Measurements from ENCODE around the gene ESF1. TPM values are rescaled to one million over a fixed set of nuclear protein-coding genes. Genes with fewer than 3 reads are reported as not detected.

Gene ESF1
- total RNA-seq, 1 experiment from 2014 or later = 36.9 TPM

- H2BK15ac ChIP-seq (ENCODE audit: low read depth, low read length) = no peak overlapping the region
- no peak for TF ChIP-seq CTCF (conservative IDR thresholded peaks at IDR 0.05)
- Mint-ChIP-seq H3K36me3 (ENCODE audit: insufficient read depth in 1 of 3, low read depth in 3 of 3) (peaks cover 20 to 57% (median 34%) of the 10 kb centered on the region in 3 experiments), H3K4me3 (no peak overlapping the region), H3K9me3 (peaks cover 0 to 4% of the 10 kb centered on the region in 2 experiments; a peak in 1 of 5 replicates), H3K27ac (no peak overlapping the region), H3K27me3 (ENCODE audit: low read depth) (no peaks in the 10 kb centered on the region), H3K4me1 (no peaks in the 10 kb centered on the region)
- no peak overlapping the region for H2BK120ac ChIP-seq (ENCODE audit: low read depth, low read length, poor library complexity, severe bottlenecking)
- no peak overlapping the region for H2AK5ac ChIP-seq (ENCODE audit: insufficient read length, low read length)
- no peak overlapping the region for H2BK20ac ChIP-seq (ENCODE audit: low read depth, low read length, poor library complexity, severe bottlenecking)
- no peak overlapping the region for H3K56ac ChIP-seq (ENCODE audit: insufficient read length, low read depth, low read length)
- no peak overlapping the region for H3K4me2 ChIP-seq (ENCODE audit: insufficient read depth, insufficient read length, low read length)
- no peak overlapping the region for H3K9ac ChIP-seq (ENCODE audit: extremely low read depth, insufficient read length, low read length)
- H3K23ac ChIP-seq (ENCODE audit: insufficient read length, low read depth, low read length) = no peak overlapping the region
- DNase-seq = no peak
- no peak overlapping the region for H3K14ac ChIP-seq (ENCODE audit: insufficient read depth, low read length)
- H3K23me2 ChIP-seq (ENCODE audit: insufficient read length, low read depth, low read length, poor library complexity, severe bottlenecking) = no peaks in the 10 kb centered on the region
- no peaks in the 10 kb centered on the region for H4K20me1 ChIP-seq (ENCODE audit: control insufficient read depth, insufficient read depth, insufficient read length)
- WGBS (ENCODE audit: extremely low coverage, insufficient read length, low lambda C conversion rate) = no CpG with 5 or more reads among the region's 5 CpGs
- no peaks in the 10 kb centered on the region for H3K9me3 ChIP-seq (ENCODE audit: control insufficient read depth, low read depth, low read length)
- no peak overlapping the region for H3K18ac ChIP-seq (ENCODE audit: insufficient read length, low read depth, low read length)
- no peaks in the 10 kb centered on the region for H3K27me3 ChIP-seq (ENCODE audit: insufficient read depth, low read length)
- H4K5ac ChIP-seq (ENCODE audit: insufficient read length, low read depth, low read length) = no peak overlapping the region
- no peak overlapping the region for H2BK12ac ChIP-seq (ENCODE audit: insufficient read length, low read depth, low read length)
- H3K4ac ChIP-seq (ENCODE audit: low read depth, low read length) = no peak overlapping the region
- H3K79me2 ChIP-seq (ENCODE audit: insufficient read depth, low read length) = no peaks in the 10 kb centered on the region
- no peaks in the 10 kb centered on the region for H3K4me1 ChIP-seq (ENCODE audit: insufficient read depth, low read length)
- H4K91ac ChIP-seq (ENCODE audit: insufficient read length, low read depth, low read length) = no peak overlapping the region
- no peak overlapping the region for H2AFZ ChIP-seq (ENCODE audit: low read length)
- H4K8ac ChIP-seq (replicated peaks; ENCODE audit: insufficient read length, low read depth, low read length) = no peak overlapping the region
- no peak overlapping the region for H3T11ph ChIP-seq (ENCODE audit: low read length)
- H3K79me1 ChIP-seq (ENCODE audit: insufficient read depth, low read depth, low read length, poor library complexity, severe bottlenecking) = no peaks in the 10 kb centered on the region
- no peak overlapping the region for H3K27ac ChIP-seq (ENCODE audit: insufficient read length, low read depth, low read length)
- H2BK5ac ChIP-seq (ENCODE audit: insufficient read length, low read length) = no peak overlapping the region
Observed at GRCh38 chr20:13755809-13756208, 28.9 kb downstream of the ESF1 start.

Measured in H9 (cell line).